Nephron (organoid): ENCODE results near the gene SUGP2.
"Not testable (repeated sequence)": the region's sequence is repeated elsewhere in the genome, so short reads cannot be mapped to it uniquely, and the experiment has no call there.

Experiments used
- H3K27ac Mint-ChIP-seq, 3 experiments: 2 replicates each; pipeline ENCODE4 v1.8.0; 2020; ENCODE audit warnings: mixed read lengths in 3 of 3, mild to moderate bottlenecking in 2 of 3, moderate library complexity in 1 of 3
- H3K27me3 Mint-ChIP-seq: 2 replicates; pipeline ENCODE4 v1.8.0; 2021; ENCODE audit warnings: low read depth, mild to moderate bottlenecking, moderate library complexity, mixed read lengths
- H3K36me3 Mint-ChIP-seq: 2 replicates; pipeline ENCODE4 v1.8.0; 2020; ENCODE audit warnings: low read depth, mixed read lengths
- H3K4me1 Mint-ChIP-seq: 2 replicates; pipeline ENCODE4 v1.8.0; 2020; ENCODE audit warnings: mixed read lengths
- H3K4me3 Mint-ChIP-seq, 3 experiments: 2 replicates each; pipeline ENCODE4 v1.8.0; 2020; ENCODE audit warnings: mild to moderate bottlenecking in 3 of 3, mixed read lengths in 3 of 3, moderate library complexity in 2 of 3
- H3K9me3 Mint-ChIP-seq: 2 replicates; pipeline ENCODE4 v1.8.0; 2020; ENCODE audit warnings: mixed read lengths
- TF ChIP-seq, protein P1 (sequence below), 3 experiments: fragments of 200-600 bp; sonication (generic); IDR thresholded peaks; one replicate each; pipeline ENCODE4 v1.5.0; 2021; ENCODE audit warnings: antibody characterized with exemption in 3 of 3; ENCODE audit not compliant: unreplicated experiment in 3 of 3

The SUGP2 gene

DNA sequence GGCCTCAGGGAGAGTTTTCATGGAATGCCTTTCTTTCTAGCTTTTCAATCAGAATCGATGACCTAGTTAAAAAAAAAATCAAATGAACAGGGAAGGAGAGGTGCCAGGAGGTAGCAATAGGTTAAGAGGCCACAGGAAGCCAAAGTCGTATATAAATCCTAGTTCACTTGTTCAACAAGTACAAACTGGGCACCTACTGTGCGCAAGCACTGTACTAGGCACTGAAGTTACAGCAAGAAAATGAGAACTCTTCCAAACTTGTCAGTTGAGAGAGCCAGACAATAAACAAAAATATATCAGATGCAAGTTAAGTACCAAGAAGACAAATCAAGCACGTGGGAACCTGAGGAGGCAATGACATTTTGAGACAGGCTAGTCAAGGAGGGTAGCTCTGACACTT lies 6.1 kb downstream of the SUGP2 start:
- H3K36me3 Mint-ChIP-seq, result peaks cover 66% of the 10 kb centered on the region
- peaks cover 9% of the 10 kb centered on the region for H3K4me1 Mint-ChIP-seq
- no peaks in the 10 kb centered on the region for H3K27me3 Mint-ChIP-seq
- peak overlapping the region in 1 of 3 experiments; percentile 9 for H3K4me3 Mint-ChIP-seq
- no peaks in the 10 kb centered on the region for H3K9me3 Mint-ChIP-seq
- TF ChIP-seq, protein P1, sequence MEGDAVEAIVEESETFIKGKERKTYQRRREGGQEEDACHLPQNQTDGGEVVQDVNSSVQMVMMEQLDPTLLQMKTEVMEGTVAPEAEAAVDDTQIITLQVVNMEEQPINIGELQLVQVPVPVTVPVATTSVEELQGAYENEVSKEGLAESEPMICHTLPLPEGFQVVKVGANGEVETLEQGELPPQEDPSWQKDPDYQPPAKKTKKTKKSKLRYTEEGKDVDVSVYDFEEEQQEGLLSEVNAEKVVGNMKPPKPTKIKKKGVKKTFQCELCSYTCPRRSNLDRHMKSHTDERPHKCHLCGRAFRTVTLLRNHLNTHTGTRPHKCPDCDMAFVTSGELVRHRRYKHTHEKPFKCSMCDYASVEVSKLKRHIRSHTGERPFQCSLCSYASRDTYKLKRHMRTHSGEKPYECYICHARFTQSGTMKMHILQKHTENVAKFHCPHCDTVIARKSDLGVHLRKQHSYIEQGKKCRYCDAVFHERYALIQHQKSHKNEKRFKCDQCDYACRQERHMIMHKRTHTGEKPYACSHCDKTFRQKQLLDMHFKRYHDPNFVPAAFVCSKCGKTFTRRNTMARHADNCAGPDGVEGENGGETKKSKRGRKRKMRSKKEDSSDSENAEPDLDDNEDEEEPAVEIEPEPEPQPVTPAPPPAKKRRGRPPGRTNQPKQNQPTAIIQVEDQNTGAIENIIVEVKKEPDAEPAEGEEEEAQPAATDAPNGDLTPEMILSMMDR (IDR thresholded peaks at IDR 0.05; ENCODE audit: unreplicated experiment in 3 of 3), result no peak
- no peak overlapping the region for H3K27ac Mint-ChIP-seq

DNA sequence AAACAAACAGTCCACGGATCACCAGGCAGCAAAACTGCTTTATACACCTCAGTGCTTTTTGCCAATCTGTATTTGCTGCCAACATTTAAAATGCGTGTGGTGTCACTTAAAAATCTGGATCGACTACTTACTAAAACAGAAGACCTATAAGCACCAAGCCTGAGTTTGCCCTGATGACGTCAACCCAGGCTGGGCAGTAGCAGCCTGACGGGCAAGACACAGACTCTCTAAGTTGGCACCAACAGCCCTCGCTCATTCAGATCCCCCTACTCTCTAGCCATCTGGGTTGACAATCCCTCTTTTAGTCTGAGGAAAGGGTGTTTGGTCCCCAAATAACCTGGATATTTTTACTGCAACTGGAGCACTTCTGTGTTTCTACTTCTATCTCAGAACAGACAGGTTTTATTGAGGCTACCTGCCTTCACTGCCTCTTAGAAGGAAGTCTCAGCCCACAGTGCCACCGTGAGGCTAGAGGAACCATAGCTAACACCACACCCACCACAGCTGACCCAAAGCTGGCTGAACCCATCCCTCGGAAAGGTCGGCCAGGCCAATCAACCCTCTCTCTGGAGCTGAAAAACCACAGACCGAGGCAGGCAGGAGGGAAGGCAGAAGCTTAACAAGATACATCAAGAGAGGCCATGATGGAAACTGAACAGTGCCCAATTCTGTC lies 6.9 kb downstream of the SUGP2 start:
- Mint-ChIP-seq H3K9me3 (no peaks in the 10 kb centered on the region), H3K36me3 (peaks cover 66% of the 10 kb centered on the region), H3K4me1 (peaks cover 5% of the 10 kb centered on the region), H3K27me3 (no peaks in the 10 kb centered on the region), H3K27ac (no peak overlapping the region), H3K4me3 (no peak overlapping the region)
- TF ChIP-seq, protein P1 (IDR thresholded peaks at IDR 0.05; ENCODE audit: unreplicated experiment in 3 of 3), result peak in 2 of 3 experiments; percentile 11 to 12

DNA sequence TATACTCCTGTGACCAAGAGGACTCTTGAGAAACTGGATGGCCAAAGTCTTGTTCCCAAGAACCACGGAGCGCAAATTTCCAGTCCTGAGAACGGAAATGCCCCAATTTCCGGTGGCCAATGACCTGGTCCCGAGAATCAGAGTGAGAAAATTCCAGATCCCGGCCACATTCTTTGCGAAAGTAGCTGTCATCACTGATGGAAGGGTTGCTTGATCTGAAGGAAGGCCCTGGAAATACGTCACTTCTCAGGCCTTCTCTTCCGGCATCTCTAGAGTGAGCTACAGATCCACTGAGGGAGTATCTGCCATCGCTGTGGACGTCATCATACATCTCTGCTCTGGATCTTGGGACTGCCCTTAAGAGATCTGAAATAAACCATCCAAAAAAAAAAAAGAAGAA lies 7.5 kb downstream of the SUGP2 start:
- peaks cover 5% of the 10 kb centered on the region for H3K4me1 Mint-ChIP-seq
- H3K27ac Mint-ChIP-seq, result no peak overlapping the region
- TF ChIP-seq, protein P1 (IDR thresholded peaks at IDR 0.05; ENCODE audit: unreplicated experiment in 3 of 3), result no peak
- peaks cover 68% of the 10 kb centered on the region for H3K36me3 Mint-ChIP-seq
- no peak overlapping the region for H3K4me3 Mint-ChIP-seq
- no peaks in the 10 kb centered on the region for H3K27me3 Mint-ChIP-seq
- H3K9me3 Mint-ChIP-seq, result no peaks in the 10 kb centered on the region

DNA sequence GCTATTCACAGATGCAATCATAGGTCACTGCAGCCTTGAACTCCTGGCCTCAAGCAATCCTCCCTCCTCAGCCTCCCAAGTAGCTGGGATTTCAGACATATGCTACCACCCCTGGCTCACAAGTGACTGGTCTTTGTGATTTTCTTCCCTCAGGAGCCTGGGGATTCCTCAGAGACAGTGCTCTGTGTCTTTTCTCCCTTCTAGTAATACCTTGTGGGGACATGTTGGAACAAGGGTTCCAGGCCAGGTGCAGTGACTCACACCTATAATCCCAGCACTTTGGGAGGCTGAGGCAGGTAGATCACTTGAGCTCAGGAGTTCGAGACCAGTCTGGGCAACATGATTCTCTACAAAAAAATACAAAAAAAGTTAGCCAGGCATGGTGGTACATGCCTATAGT lies 9.9 kb downstream of the SUGP2 start:
- peaks cover 69% of the 10 kb centered on the region for H3K36me3 Mint-ChIP-seq
- H3K27ac Mint-ChIP-seq, H3K27me3 Mint-ChIP-seq, H3K4me1 Mint-ChIP-seq, H3K4me3 Mint-ChIP-seq, H3K9me3 Mint-ChIP-seq: not testable (repeated sequence)

DNA sequence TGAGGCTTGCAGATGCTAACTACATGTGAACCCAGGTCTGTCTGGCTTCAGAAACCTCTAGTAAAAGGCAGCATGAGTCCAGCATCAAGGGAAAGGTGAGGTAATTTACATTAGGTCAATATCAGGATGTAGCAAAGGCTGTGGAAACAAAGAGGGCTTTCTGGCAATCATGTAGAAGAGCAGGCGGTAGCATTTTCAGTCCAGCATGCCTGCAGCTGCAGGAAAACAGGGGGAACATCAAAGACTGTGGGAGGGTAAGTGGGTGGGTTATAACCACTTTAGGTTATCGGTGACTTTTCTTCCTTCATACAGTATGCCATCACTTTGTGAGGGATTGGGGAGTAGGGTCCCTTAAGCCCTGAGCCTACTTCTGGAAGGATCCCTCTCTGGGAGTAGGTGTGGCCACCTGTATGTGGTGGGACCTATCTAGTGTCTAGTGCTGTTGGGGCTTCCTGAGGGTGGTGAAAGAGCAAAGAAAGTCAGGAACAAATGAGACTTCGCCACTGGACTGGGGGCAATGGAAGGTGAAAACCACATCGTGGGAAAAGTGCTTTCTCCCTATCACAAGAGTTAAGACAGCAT lies 10.8 kb downstream of the SUGP2 start:
- TF ChIP-seq, protein P1 (IDR thresholded peaks at IDR 0.05; ENCODE audit: unreplicated experiment in 3 of 3), result no peak
- H3K36me3 Mint-ChIP-seq, result peaks cover 65% of the 10 kb centered on the region
- no peak overlapping the region for H3K4me3 Mint-ChIP-seq
- H3K4me1 Mint-ChIP-seq, result peaks cover 5% of the 10 kb centered on the region
- H3K27ac Mint-ChIP-seq, result no peak overlapping the region
- H3K9me3 Mint-ChIP-seq, result no peaks in the 10 kb centered on the region
- H3K27me3 Mint-ChIP-seq, result no peaks in the 10 kb centered on the region

DNA sequence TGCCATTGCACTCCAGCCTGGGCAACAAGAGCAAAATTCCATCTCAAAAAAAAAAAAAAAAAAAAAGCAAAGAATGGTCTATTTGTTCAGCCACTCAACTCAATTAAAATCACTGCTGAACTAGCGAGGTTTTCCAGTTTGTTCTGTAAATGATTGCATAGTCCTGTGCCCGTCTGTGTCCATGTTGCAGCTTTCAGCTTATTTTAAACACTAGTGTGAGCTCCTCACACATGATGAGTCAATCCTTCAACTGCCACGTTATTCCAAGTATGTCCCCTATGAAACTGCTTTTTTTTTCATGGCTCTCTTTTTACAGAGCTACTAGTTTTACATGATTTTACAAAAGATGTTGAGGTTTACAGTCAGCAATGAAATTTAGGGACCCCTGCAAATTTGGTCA lies 12.2 kb downstream of the SUGP2 start:
- H3K4me1 Mint-ChIP-seq, result no peaks in the 10 kb centered on the region
- TF ChIP-seq, protein P1 (IDR thresholded peaks at IDR 0.05; ENCODE audit: unreplicated experiment in 3 of 3), result no peak
- peaks cover 61% of the 10 kb centered on the region for H3K36me3 Mint-ChIP-seq
- H3K27me3 Mint-ChIP-seq, result no peaks in the 10 kb centered on the region
- peak overlapping the region in 1 of 3 experiments; percentile 82 for H3K27ac Mint-ChIP-seq
- H3K9me3 Mint-ChIP-seq, result no peaks in the 10 kb centered on the region
- H3K4me3 Mint-ChIP-seq, result no peak overlapping the region
